ENCODE results near the gene GRK1. TPM values are rescaled to one million over a fixed set of nuclear protein-coding genes. Genes with fewer than 3 reads are reported as not detected.

GRK1 gene
- total RNA-seq, 4 donors from 2014 or later: not detected

DNA sequence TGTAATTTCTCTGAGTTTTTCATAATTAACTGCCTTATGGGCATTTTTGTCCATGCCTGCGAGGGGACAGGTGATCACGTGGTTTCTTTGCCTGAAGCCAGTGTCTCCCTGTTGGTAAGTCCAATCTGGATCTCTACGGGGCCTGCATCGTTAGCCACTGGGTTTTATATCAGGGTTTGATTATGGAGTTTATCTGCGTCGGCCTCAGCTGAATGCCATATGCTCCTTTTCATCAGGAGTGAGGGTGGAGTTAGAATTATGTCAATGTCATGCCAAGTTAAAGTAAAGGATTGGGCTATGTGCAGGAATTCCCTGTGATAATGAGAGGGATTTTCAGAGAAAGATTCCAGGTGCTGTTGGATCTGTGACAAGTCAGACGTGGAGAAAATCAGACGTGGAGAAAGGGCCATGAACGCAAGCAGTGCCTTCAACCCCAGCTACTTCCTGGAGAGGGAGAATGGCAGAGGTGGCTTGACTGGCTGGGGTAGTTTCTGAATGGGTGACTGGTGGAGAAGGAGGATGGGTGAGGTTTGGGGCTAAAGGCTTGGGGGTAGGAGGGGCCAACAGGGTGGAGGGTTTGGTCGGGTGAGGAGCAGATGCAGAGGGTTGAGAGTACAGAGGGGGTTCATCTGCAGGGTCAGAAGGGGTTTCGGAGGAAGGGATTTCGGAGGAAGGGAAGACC lies 116.3 kb downstream of the GRK1 start:
- intact Hi-C loops (cut with DNase I; ENCODE audit: low total_unique reads) (no loop called here), in situ Hi-C loops (cut with MboI; ENCODE audit: low pct_ligation_motif_present in 1 of 4, low pct_unique_long_range_greater_than_20kb in 1 of 4, low sequenced_read_pairs in 3 of 4) (no loop called here)
- TF ChIP-seq POLR2A (IDR thresholded peaks at IDR 0.05) (no peak), POLR2AphosphoS5 (IDR thresholded peaks at IDR 0.05) (no peak), EP300 (IDR thresholded peaks at IDR 0.05; ENCODE audit: low read depth) (no peak)
- TF ChIP-seq, protein P1, sequence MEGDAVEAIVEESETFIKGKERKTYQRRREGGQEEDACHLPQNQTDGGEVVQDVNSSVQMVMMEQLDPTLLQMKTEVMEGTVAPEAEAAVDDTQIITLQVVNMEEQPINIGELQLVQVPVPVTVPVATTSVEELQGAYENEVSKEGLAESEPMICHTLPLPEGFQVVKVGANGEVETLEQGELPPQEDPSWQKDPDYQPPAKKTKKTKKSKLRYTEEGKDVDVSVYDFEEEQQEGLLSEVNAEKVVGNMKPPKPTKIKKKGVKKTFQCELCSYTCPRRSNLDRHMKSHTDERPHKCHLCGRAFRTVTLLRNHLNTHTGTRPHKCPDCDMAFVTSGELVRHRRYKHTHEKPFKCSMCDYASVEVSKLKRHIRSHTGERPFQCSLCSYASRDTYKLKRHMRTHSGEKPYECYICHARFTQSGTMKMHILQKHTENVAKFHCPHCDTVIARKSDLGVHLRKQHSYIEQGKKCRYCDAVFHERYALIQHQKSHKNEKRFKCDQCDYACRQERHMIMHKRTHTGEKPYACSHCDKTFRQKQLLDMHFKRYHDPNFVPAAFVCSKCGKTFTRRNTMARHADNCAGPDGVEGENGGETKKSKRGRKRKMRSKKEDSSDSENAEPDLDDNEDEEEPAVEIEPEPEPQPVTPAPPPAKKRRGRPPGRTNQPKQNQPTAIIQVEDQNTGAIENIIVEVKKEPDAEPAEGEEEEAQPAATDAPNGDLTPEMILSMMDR (IDR thresholded peaks at IDR 0.05): no peak
- no peak for DNase-seq
- H3K4me1 ChIP-seq: peaks cover 0 to 6% (median 0%) of the 10 kb centered on the region in 4 donors
- WGBS, 2 donors (ENCODE audit: low coverage in 1 of 2): 57 to 84% methylated on average over 6 to 12 of the region's 12 CpGs
- peaks cover under 1% of the 10 kb centered on the region for H3K27me3 ChIP-seq
- H3K27ac ChIP-seq: no peak overlapping the region
- H3K4me3 ChIP-seq: no peak overlapping the region
- no peaks in the 10 kb centered on the region for H3K36me3 ChIP-seq
- no peaks in the 10 kb centered on the region for H3K9me3 ChIP-seq

DNA sequence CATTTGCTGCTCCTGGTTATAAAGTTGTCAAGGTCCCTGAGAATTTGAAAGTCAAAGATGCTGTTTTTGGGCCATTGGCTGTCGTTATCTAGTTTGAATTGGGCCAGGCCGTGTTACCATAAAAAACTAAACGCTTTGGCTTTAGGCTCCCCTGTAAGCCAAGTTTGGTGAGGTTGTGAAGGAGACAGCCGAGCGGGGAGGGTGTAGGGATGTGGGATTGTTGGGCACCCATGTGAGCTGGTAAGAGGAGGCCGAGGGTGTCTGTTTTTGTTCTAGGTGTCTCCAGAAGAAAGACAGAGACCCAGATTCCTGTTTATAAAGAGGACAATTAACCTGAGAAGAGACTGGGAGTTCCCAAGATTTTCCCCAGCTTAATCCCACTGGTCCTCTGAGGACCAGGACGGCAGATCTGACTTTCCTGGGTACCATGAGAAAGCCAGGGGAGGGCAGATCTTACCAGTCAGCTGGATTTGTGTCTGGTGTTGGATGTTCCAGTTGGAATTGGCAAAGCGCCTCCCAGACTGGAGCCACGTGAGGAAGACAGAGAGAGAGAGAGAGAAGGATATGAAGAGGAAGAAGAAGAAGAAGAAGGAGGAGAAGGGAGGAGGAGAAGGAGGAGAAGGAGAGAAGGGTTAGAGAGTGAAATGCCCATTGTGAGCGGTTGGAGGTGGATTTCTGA lies 117.1 kb downstream of the GRK1 start:
- Histone ChIP-seq H3K9me3 (no peaks in the 10 kb centered on the region), H3K27me3 (peaks cover 4% of the 10 kb centered on the region), H3K4me3 (no peak overlapping the region), H3K4me1 (peaks cover 0 to 6% (median 0%) of the 10 kb centered on the region in 4 donors), H3K27ac (no peak overlapping the region), H3K36me3 (no peaks in the 10 kb centered on the region)
- TF ChIP-seq EP300 (IDR thresholded peaks at IDR 0.05; ENCODE audit: low read depth): no peak
- no peak for TF ChIP-seq POLR2A (IDR thresholded peaks at IDR 0.05)
- TF ChIP-seq POLR2AphosphoS5 (IDR thresholded peaks at IDR 0.05): no peak
- TF ChIP-seq, protein P1 (IDR thresholded peaks at IDR 0.05): no peak
- DNase-seq: no peak
- 88 to 90% methylated on average over 2 to 10 of the region's 10 CpGs for WGBS, 2 donors (ENCODE audit: low coverage in 1 of 2)
- intact Hi-C loops (cut with DNase I; ENCODE audit: low total_unique reads): no loop called here
- in situ Hi-C loops (cut with MboI; ENCODE audit: low pct_ligation_motif_present in 1 of 4, low pct_unique_long_range_greater_than_20kb in 1 of 4, low sequenced_read_pairs in 3 of 4): no loop called here

DNA sequence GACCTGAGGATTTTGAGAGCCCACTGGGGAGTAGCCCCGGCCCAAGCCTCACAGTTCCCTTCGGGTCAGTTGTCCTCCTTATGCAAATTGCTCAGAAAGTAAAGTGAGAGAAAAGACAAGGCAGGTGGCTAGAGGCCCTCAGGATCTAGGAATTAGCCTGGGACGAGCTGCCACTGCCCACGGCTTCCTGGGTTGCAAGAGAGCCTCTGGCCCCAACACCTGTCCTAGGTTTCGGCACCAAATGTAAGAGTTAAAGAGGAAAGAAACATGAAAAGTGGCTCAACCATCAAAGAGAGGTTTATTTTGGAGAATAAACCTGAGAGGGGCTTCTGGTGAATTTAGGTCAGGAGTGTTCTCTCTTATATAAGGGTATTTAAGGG lies 117.6 kb downstream of the GRK1 start:
- Histone ChIP-seq H3K9me3 (no peaks in the 10 kb centered on the region), H3K4me1 (peaks cover 0 to 6% (median 0%) of the 10 kb centered on the region in 4 donors), H3K27ac (no peak overlapping the region), H3K27me3 (peaks cover 4% of the 10 kb centered on the region), H3K36me3 (no peaks in the 10 kb centered on the region), H3K4me3 (no peak overlapping the region)
- in situ Hi-C loops (cut with MboI; ENCODE audit: low pct_ligation_motif_present in 1 of 4, low pct_unique_long_range_greater_than_20kb in 1 of 4, low sequenced_read_pairs in 3 of 4) (no loop called here), intact Hi-C loops (cut with DNase I; ENCODE audit: low total_unique reads) (no loop called here)
- TF ChIP-seq POLR2AphosphoS5 (IDR thresholded peaks at IDR 0.05) (no peak), EP300 (IDR thresholded peaks at IDR 0.05; ENCODE audit: low read depth) (no peak), POLR2A (IDR thresholded peaks at IDR 0.05) (no peak)
- TF ChIP-seq, protein P1 (IDR thresholded peaks at IDR 0.05): no peak
- WGBS, 2 donors (ENCODE audit: low coverage in 1 of 2): 73 to 86% methylated on average over 3 to 5 of the region's 5 CpGs
- no peak for DNase-seq

DNA sequence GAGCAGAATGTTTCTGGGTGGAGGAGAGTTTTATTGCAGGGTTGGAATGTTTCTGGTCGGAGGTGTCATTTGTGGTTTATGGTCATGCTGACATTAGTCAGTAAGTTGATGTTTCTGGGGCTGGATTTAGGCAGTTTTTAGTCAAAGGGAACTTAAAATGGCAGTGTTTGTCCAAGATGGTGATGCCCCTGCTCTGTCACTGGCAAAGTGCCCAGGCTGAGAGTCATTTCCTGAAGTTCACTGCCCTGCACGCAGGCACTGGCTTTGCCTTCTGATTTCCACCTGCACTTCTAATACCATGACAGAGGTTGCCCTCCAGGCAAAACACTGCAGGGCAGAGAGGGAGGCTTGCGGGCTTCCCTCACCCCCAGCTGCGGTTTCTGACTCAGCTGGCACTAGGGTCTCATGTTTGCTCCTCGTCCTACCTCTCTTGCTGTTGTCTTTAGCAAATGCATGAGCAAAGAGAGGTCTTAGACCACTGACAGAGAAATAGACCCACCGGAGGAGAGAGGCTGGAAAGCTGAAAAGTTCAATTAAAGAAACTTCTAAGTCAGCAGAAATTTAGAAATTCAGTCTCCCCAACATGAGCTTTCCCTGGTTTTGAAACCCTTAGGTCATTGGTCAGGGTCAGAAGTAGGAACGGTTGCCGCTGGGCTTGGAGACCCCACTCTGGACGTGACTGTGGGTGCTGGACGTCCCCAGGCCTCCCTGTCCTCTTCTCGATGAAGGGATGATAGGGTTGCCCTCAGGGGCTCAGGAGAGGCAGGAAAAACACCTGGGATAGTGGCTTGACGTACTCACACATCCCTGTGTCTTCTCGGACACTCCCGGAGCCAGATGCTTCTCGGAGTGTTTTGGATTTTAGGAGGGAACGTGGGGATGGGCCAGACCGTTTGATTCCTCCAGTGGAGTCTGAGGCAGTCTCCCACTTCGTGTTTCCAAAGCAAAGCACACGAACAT lies 118.3 kb downstream of the GRK1 start:
- no peak for TF ChIP-seq POLR2A (IDR thresholded peaks at IDR 0.05)
- TF ChIP-seq, protein P1 (IDR thresholded peaks at IDR 0.05): no peak
- no peak for TF ChIP-seq EP300 (IDR thresholded peaks at IDR 0.05; ENCODE audit: low read depth)
- TF ChIP-seq POLR2AphosphoS5 (IDR thresholded peaks at IDR 0.05): no peak
- DNase-seq: no peak
- Histone ChIP-seq H3K4me1 (peaks cover 0 to 6% (median 0%) of the 10 kb centered on the region in 4 donors), H3K4me3 (no peak overlapping the region), H3K36me3 (no peaks in the 10 kb centered on the region), H3K27ac (no peak overlapping the region), H3K9me3 (no peaks in the 10 kb centered on the region), H3K27me3 (peaks cover 4% of the 10 kb centered on the region)
- 51 to 84% methylated on average over 2 to 19 of the region's 19 CpGs for WGBS, 2 donors (ENCODE audit: low coverage in 1 of 2)
- in situ Hi-C loops (cut with MboI; ENCODE audit: low pct_ligation_motif_present in 1 of 4, low pct_unique_long_range_greater_than_20kb in 1 of 4, low sequenced_read_pairs in 3 of 4): no loop called here
- intact Hi-C loops (cut with DNase I; ENCODE audit: low total_unique reads): no loop called here
